ENCODE results near the gene EN2.

The EN2 gene

DNA sequence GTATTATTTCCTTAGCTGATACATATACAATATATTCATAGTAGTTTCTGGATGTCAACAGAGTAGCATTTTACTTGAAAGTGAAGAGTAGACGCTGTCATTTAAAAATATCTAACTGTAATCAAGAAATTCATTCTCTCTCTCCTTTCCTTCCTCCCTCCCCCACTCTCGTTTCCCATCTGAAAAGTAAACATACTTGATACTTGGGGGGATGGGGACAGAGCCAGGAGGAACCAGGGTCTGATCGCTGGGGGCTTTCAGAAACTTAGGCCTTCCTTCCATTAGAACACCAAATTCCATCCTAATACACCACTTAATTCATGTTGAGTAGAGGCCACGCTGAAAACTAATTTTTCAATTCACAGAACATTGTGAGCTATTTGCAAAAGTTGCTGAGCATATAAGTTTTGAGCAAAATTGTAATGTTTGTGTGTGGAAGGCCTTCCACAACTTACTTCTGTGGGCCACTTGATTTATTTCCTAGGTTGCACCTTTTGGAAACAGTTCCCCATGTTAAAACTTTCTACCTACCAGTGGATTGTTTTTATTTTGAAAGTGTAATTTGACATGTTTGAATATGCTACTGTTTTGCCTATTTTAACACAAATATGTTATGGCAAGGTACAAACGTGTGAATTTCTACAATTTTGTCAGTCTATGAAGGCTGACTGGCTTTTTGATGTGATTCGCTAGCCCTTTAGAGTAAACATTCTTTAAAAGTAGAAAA, 53.2 kb downstream of the EN2 start:
- Histone ChIP-seq H3K4me3 (ENCODE audit: low read length) (peak overlapping the region; percentile 61; the same call in 1 of the 2 replicates), H3K4me1 (ENCODE audit: insufficient read depth, low read length) (peaks cover 26% of the 10 kb centered on the region), H3K27ac (ENCODE audit: low read length) (no peak overlapping the region), H3K9me3 (ENCODE audit: insufficient read depth, low read depth, low read length) (no peaks in the 10 kb centered on the region), H3K27me3 (ENCODE audit: insufficient read depth, low read length) (peaks cover 99% of the 10 kb centered on the region), H3K36me3 (ENCODE audit: insufficient read depth, low read depth, low read length) (no peaks in the 10 kb centered on the region), H3K9ac (ENCODE audit: low read depth, low read length) (no peak overlapping the region; the same call in 1 of the 2 replicates)

GRCh38 chr7:155511702-155511996, 53.7 kb downstream of the EN2 start:
- Histone ChIP-seq H3K36me3 (ENCODE audit: insufficient read depth, low read depth, low read length) (no peaks in the 10 kb centered on the region), H3K27me3 (ENCODE audit: insufficient read depth, low read length) (peaks cover 99% of the 10 kb centered on the region), H3K27ac (ENCODE audit: low read length) (no peak overlapping the region), H3K9ac (ENCODE audit: low read depth, low read length) (no peak overlapping the region), H3K4me1 (ENCODE audit: insufficient read depth, low read length) (peaks cover 26% of the 10 kb centered on the region), H3K4me3 (ENCODE audit: low read length) (peak overlapping the region; percentile 19; the same call in 1 of the 2 replicates), H3K9me3 (ENCODE audit: insufficient read depth, low read depth, low read length) (no peaks in the 10 kb centered on the region)

GRCh38 chr7:155512246-155512887, 54.4 kb downstream of the EN2 start:
- no peak overlapping the region for H3K9ac ChIP-seq (ENCODE audit: low read depth, low read length)
- no peak overlapping the region for H3K4me3 ChIP-seq (ENCODE audit: low read length)
- peaks cover 99% of the 10 kb centered on the region for H3K27me3 ChIP-seq (ENCODE audit: insufficient read depth, low read length)
- no peak overlapping the region for H3K27ac ChIP-seq (ENCODE audit: low read length)
- no peaks in the 10 kb centered on the region for H3K9me3 ChIP-seq (ENCODE audit: insufficient read depth, low read depth, low read length)
- H3K4me1 ChIP-seq (ENCODE audit: insufficient read depth, low read length), result peaks cover 22% of the 10 kb centered on the region; the same call in 1 of the 2 replicates
- no peaks in the 10 kb centered on the region for H3K36me3 ChIP-seq (ENCODE audit: insufficient read depth, low read depth, low read length)

DNA sequence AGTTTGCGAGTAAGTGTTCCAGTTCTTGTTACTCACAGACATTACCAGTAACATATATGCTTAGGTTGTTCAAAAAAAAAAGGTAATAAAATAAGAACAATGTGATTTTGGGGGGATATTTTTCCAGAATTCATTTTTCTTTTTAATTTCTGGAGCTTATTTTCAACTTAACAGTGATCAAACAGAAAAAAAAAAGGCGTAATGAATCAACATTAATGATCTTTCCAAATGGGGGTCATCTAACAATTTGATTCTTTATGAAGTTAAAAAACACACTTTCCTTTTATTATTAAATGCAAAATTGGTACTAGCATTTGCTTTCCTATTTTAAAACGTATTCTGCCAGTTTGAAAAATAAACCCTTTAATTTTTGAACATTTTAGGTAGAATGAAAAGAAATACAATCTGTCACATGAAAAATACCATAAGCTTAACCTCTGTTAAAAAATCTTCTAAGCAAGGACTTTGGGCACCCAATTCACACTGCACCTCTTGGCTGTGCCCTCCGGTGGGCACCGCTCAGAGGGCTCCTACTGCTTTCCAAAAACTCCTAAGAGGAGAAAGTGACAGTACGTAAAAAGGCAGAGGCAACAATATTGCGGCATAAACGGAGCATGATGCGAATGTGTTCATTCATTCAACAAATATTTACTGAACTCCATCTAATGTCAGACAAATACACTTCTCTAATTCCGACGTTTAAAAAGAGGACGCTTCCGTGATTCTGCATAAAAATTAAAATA, 55.8 kb downstream of the EN2 start:
- Histone ChIP-seq H3K4me3 (ENCODE audit: low read length) (no peak overlapping the region), H3K27me3 (ENCODE audit: insufficient read depth, low read length) (peaks cover 99% of the 10 kb centered on the region), H3K4me1 (ENCODE audit: insufficient read depth, low read length) (peaks cover 22% of the 10 kb centered on the region; the same call in 1 of the 2 replicates), H3K27ac (ENCODE audit: low read length) (no peak overlapping the region), H3K9me3 (ENCODE audit: insufficient read depth, low read depth, low read length) (no peaks in the 10 kb centered on the region), H3K36me3 (ENCODE audit: insufficient read depth, low read depth, low read length) (no peaks in the 10 kb centered on the region), H3K9ac (ENCODE audit: low read depth, low read length) (no peak overlapping the region)

DNA sequence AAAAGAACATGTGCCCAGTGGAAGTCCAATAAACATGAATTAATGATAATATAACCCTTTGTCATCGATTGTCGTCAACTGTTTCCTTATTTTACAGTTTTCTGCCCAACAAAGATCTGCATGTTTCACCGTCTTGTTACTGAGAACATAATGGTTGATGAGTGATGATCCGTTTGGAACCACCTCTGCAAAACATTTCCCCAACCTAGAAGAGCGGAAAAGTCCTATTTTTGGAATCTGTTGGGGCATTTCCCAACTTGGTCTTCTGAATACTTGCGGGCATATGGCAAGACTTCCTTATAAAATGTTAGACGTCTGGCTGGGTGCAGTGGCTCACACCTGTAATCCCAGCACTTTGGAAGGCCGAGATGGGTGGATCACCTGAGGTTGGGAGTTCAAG, 56.4 kb downstream of the EN2 start:
- peaks cover 99% of the 10 kb centered on the region for H3K27me3 ChIP-seq (ENCODE audit: insufficient read depth, low read length)
- no peaks in the 10 kb centered on the region for H3K9me3 ChIP-seq (ENCODE audit: insufficient read depth, low read depth, low read length)
- no peak overlapping the region for H3K9ac ChIP-seq (ENCODE audit: low read depth, low read length)
- H3K4me1 ChIP-seq (ENCODE audit: insufficient read depth, low read length), result peaks cover 19% of the 10 kb centered on the region; the same call in 1 of the 2 replicates
- no peaks in the 10 kb centered on the region for H3K36me3 ChIP-seq (ENCODE audit: insufficient read depth, low read depth, low read length)
- H3K4me3 ChIP-seq (ENCODE audit: low read length), result no peak overlapping the region
- H3K27ac ChIP-seq (ENCODE audit: low read length), result no peak overlapping the region
